Liver (tissue), 9 donors: Measurements from ENCODE around the gene CRY1. TPM values are rescaled to one million over a fixed set of nuclear protein-coding genes. Genes with fewer than 3 reads are reported as not detected.

ENCODE experiments used
- DNase-seq: peaks from one replicate; pipeline ENCODE4 v3.0.0-alpha.2; 2017; ENCODE audit warnings: low spot score
- H3K27ac ChIP-seq, 2 donors: one replicate each; pipeline ENCODE4 v1.7.0; 2013; ENCODE audit warnings: inconsistent platforms in 2 of 2, low read length in 2 of 2, control low read depth in 1 of 2, low read depth in 1 of 2, mild to moderate bottlenecking in 1 of 2
- H3K27me3 ChIP-seq, 4 donors: one replicate each; pipeline versions ENCODE4 v1.6.1 to v1.7.0; 2013; ENCODE audit warnings: low read length in 3 of 4, inconsistent platforms in 1 of 4, mild to moderate bottlenecking in 1 of 4, moderate library complexity in 1 of 4; ENCODE audit not compliant: control insufficient read depth in 4 of 4, insufficient read depth in 4 of 4
- H3K36me3 ChIP-seq, 4 donors: one replicate each; pipeline versions ENCODE4 v1.6.1 to v1.7.0; 2013; ENCODE audit warnings: low read length in 3 of 4, mild to moderate bottlenecking in 3 of 4, low read depth in 1 of 4, moderate library complexity in 1 of 4; ENCODE audit not compliant: control insufficient read depth in 4 of 4, insufficient read depth in 3 of 4
- H3K4me1 ChIP-seq, 4 donors: one replicate each; pipeline versions ENCODE4 v1.6.1 to v1.7.0; 2013; ENCODE audit warnings: low read length in 3 of 4, mild to moderate bottlenecking in 3 of 4, moderate library complexity in 1 of 4; ENCODE audit not compliant: control insufficient read depth in 4 of 4, insufficient read depth in 4 of 4
- H3K4me3 ChIP-seq, 3 donors: one replicate each; pipeline versions ENCODE4 v1.6.1 to v1.7.0; 2013; ENCODE audit warnings: low read length in 3 of 3, control low read depth in 1 of 3, low read depth in 1 of 3, mild to moderate bottlenecking in 1 of 3
- H3K9ac ChIP-seq, 2 donors: one replicate each; pipeline ENCODE4 v1.7.0; 2013; ENCODE audit warnings: low read length in 2 of 2, mild to moderate bottlenecking in 2 of 2, moderate library complexity in 2 of 2, control low read depth in 1 of 2, low read depth in 1 of 2
- H3K9me3 ChIP-seq, 4 donors: one replicate each; pipeline versions ENCODE4 v1.6.1 to v1.7.0; 2013; ENCODE audit warnings: low read length in 3 of 4; ENCODE audit not compliant: control insufficient read depth in 4 of 4
- ATF3 ChIP-seq: IDR thresholded peaks from 2 replicates; pipeline ENCODE4 v1.6.1; 2016; ENCODE audit warnings: antibody characterized with exemption
- EGR1 ChIP-seq, 2 donors: IDR thresholded peaks; 2 replicates each; pipeline ENCODE4 v1.6.1; 2016 to 2018; ENCODE audit warnings: antibody characterized with exemption in 2 of 2, low read depth in 2 of 2
- FOXA1 ChIP-seq: IDR thresholded peaks from 2 replicates; pipeline ENCODE4 v1.6.1; 2016; ENCODE audit warnings: antibody characterized with exemption
- FOXA2 ChIP-seq: IDR thresholded peaks from 2 replicates; pipeline ENCODE4 v1.6.1; 2016; ENCODE audit warnings: antibody characterized with exemption
- GABPA ChIP-seq, 2 donors: IDR thresholded peaks in 1 of 2; conservative IDR thresholded peaks in 1 of 2; 2 replicates each; pipeline ENCODE4 v1.6.1; 2016; ENCODE audit warnings: antibody characterized with exemption in 2 of 2, mild to moderate bottlenecking in 1 of 2, moderate library complexity in 1 of 2
- HNF4A ChIP-seq, 2 donors: conservative IDR thresholded peaks; 2 replicates each; pipeline ENCODE4 v1.6.1; 2016; ENCODE audit warnings: antibody characterized with exemption in 2 of 2, mild to moderate bottlenecking in 2 of 2
- HNF4G ChIP-seq: IDR thresholded peaks from 2 replicates; pipeline ENCODE4 v1.6.1; 2016; ENCODE audit warnings: antibody characterized with exemption
- JUND ChIP-seq, 2 donors: IDR thresholded peaks; 2 replicates each; pipeline ENCODE4 v1.6.1; 2016; ENCODE audit warnings: antibody characterized with exemption in 2 of 2
- NR2F2 ChIP-seq: IDR thresholded peaks from 2 replicates; pipeline ENCODE4 v1.6.1; 2016; ENCODE audit warnings: antibody characterized with exemption
- RAD21 ChIP-seq, 2 donors: IDR thresholded peaks; 2 replicates each; pipeline ENCODE4 v1.6.1; 2016; ENCODE audit warnings: antibody characterized with exemption in 2 of 2, mild to moderate bottlenecking in 2 of 2
- REST ChIP-seq: IDR thresholded peaks from 2 replicates; pipeline ENCODE4 v1.6.1; 2016; ENCODE audit warnings: antibody characterized with exemption, mild to moderate bottlenecking
- RXRA ChIP-seq, 2 donors: IDR thresholded peaks; 2 replicates each; pipeline ENCODE4 v1.6.1; 2017 to 2018; ENCODE audit warnings: antibody characterized with exemption in 2 of 2, mild to moderate bottlenecking in 1 of 2
- SP1 ChIP-seq: IDR thresholded peaks from 2 replicates; pipeline ENCODE4 v1.6.1; 2018; ENCODE audit warnings: antibody characterized with exemption, mild to moderate bottlenecking
- TAF1 ChIP-seq: conservative IDR thresholded peaks from 2 replicates; pipeline ENCODE4 v1.6.1; 2016; ENCODE audit warnings: antibody characterized with exemption, mild to moderate bottlenecking
- YY1 ChIP-seq: IDR thresholded peaks from 2 replicates; pipeline ENCODE4 v1.6.1; 2016; ENCODE audit warnings: antibody characterized with exemption, mild to moderate bottlenecking
- ZBTB33 ChIP-seq: IDR thresholded peaks from 2 replicates; pipeline ENCODE4 v1.6.1; 2016; ENCODE audit warnings: antibody characterized with exemption
- WGBS: extraction: QIAGEN DNeasy Blood & Tissue Kit; methylation state at CpG from one replicate; pipeline ENCODE4 v1.1.7; 2013; 5-methylcytosine and 5-hydroxymethylcytosine counted together
- polyA plus RNA-seq, 2 donors: library from polyadenylated mRNA; stranded (reverse) in 1 of 2; unstranded in 1 of 2; fragments of 200-250 nt in 1 of 2; fragments of >200 nt in 1 of 2; fragmentation: Nextera tagmentation in 1 of 2; extraction: Ambion mirVana in 1 of 2; gene quantifications; one replicate each; pipeline versions ENCODE4 v1.2.1 to v1.2.3, GENCODE V29; 2013 to 2015
- total RNA-seq, 2 donors: library from RNA; depleted of rRNA; stranded (reverse); fragments of >200 nt; gene quantifications; one replicate each; pipeline ENCODE4 v1.2.3, GENCODE V29; 2014
- TF ChIP-seq, protein P1 (sequence below): IDR thresholded peaks from 2 replicates; pipeline ENCODE4 v1.6.1; 2016; ENCODE audit warnings: antibody characterized with exemption
- TF ChIP-seq, protein P2 (sequence below): fragments of 150-350 bp; IDR thresholded peaks from 2 replicates; pipeline ENCODE4 v1.5.1; 2017; ENCODE audit warnings: improper control_type of control experiment, low read depth, low read length; ENCODE audit not compliant: missing input control
- donor health status: healthy.
- donor health status: healthy.
- donor health status: healthy.
- donor health status: healthy.
- donor health status: healthy.

Gene CRY1
- total and polyA plus RNA-seq, 4 donors: 5.7 to 16.6 (median 10.1) TPM

GRCh38 chr12:107080299-107080698, 13.1 kb downstream of the CRY1 start:
- Histone ChIP-seq H3K27me3 (no peaks in the 10 kb centered on the region), H3K4me3 (no peak overlapping the region), H3K27ac (no peak overlapping the region), H3K9ac (no peak overlapping the region), H3K36me3 (no peaks in the 10 kb centered on the region), H3K9me3 (no peaks in the 10 kb centered on the region), H3K4me1 (peaks cover 0 to 8% (median under 1%) of the 10 kb centered on the region in 4 donors)
- WGBS: 89% methylated on average over 6 of the region's 6 CpGs
- TF ChIP-seq ATF3 (no peak), FOXA2 (no peak), HNF4G (no peak), SP1 (no peak), FOXA1 (no peak), NR2F2 (no peak), HNF4A (conservative IDR thresholded peaks at IDR 0.05) (no peak), EGR1 (IDR thresholded peaks at IDR 0.05; ENCODE audit: low read depth in 2 of 2) (no peak)
- TF ChIP-seq, protein P1, sequence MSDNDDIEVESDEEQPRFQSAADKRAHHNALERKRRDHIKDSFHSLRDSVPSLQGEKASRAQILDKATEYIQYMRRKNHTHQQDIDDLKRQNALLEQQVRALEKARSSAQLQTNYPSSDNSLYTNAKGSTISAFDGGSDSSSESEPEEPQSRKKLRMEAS: no peak
- TF ChIP-seq, protein P2, sequence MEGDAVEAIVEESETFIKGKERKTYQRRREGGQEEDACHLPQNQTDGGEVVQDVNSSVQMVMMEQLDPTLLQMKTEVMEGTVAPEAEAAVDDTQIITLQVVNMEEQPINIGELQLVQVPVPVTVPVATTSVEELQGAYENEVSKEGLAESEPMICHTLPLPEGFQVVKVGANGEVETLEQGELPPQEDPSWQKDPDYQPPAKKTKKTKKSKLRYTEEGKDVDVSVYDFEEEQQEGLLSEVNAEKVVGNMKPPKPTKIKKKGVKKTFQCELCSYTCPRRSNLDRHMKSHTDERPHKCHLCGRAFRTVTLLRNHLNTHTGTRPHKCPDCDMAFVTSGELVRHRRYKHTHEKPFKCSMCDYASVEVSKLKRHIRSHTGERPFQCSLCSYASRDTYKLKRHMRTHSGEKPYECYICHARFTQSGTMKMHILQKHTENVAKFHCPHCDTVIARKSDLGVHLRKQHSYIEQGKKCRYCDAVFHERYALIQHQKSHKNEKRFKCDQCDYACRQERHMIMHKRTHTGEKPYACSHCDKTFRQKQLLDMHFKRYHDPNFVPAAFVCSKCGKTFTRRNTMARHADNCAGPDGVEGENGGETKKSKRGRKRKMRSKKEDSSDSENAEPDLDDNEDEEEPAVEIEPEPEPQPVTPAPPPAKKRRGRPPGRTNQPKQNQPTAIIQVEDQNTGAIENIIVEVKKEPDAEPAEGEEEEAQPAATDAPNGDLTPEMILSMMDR: no peak
- no peak for DNase-seq

- Histone ChIP-seq H3K9me3 (no peaks in the 10 kb centered on the region), H3K27ac (no peak overlapping the region), H3K36me3 (no peaks in the 10 kb centered on the region), H3K27me3 (no peaks in the 10 kb centered on the region), H3K9ac (no peak overlapping the region), H3K4me1 (peaks cover 0 to 8% (median under 1%) of the 10 kb centered on the region in 4 donors), H3K4me3 (no peak overlapping the region)
- TF ChIP-seq HNF4A (conservative IDR thresholded peaks at IDR 0.05) (peak in 1 of 2 donors; percentile 32), ZBTB33 (no peak), EGR1 (IDR thresholded peaks at IDR 0.05; ENCODE audit: low read depth in 2 of 2) (no peak), ATF3 (no peak), TAF1 (no peak), NR2F2 (no peak), REST (no peak), RAD21 (IDR thresholded peaks at IDR 0.05) (peak; percentile 52 to 66), JUND (IDR thresholded peaks at IDR 0.05) (no peak), GABPA (IDR thresholded peaks at IDR 0.05 in 1 of 2, conservative IDR thresholded peaks at IDR 0.05 in 1 of 2) (no peak), RXRA (IDR thresholded peaks at IDR 0.05) (no peak), FOXA1 (no peak), FOXA2 (no peak), SP1 (no peak), YY1 (no peak), HNF4G (no peak)
- TF ChIP-seq, protein P2: peak; percentile 47
- TF ChIP-seq, protein P1: no peak
- no peak for DNase-seq
- WGBS: 96% methylated on average over 2 of the region's 2 CpGs
Observed at GRCh38 chr12:107079172-107080011, 14.0 kb downstream of the CRY1 start.
